A673 (cell line): ENCODE results near the gene ATP11C. TPM values are rescaled to one million over a fixed set of nuclear protein-coding genes. Genes with fewer than 3 reads are reported as not detected.

Source experiments
- BruUV-seq: library from RNA; stranded (reverse); fragments of 400-500 nt; replicated peaks from 2 replicates; lab custom pipeline; 2021; lab: Mats Ljungman, UMichigan
- CTCF ChIA-PET: fragments of 300-600 bp; sonication (Branson Sonifier 250); formaldehyde crosslinking; loops from one replicate; lab custom pipeline; 2022; ENCODE audit warnings: antibody characterized with exemption; lab: Charles Lee
- POLR2A ChIA-PET: fragments of 300-600 bp; sonication (Branson Sonifier 250); formaldehyde crosslinking; loops from one replicate; lab custom pipeline; 2022; ENCODE audit warnings: antibody characterized with exemption; ENCODE audit not compliant: low non-redundant PET; lab: Charles Lee
- DNase-seq: peaks from one replicate; pipeline ENCODE4 v3.0.0-alpha.2; 2015; ENCODE audit warnings: low spot score
- H3K27ac ChIP-seq: fragments of 200-600 bp; sonication (generic); 2 replicates; pipeline ENCODE4 v1.5.1; 2016; ENCODE audit warnings: mixed run types, low read depth, mild to moderate bottlenecking, mixed read lengths, antibody characterized with exemption, low read length; ENCODE audit not compliant: poor library complexity, severe bottlenecking
- H3K27me3 ChIP-seq: fragments of 200-600 bp; sonication (generic); replicated peaks from 2 replicates; pipeline ENCODE4 v1.6.1; 2017; ENCODE audit warnings: mixed run types, low read depth, mild to moderate bottlenecking, mixed read lengths, antibody characterized with exemption, low read length; ENCODE audit not compliant: insufficient read depth, poor library complexity
- H3K36me3 ChIP-seq: fragments of 200-600 bp; sonication (generic); 2 replicates; pipeline ENCODE4 v1.6.1; 2016; ENCODE audit warnings: mixed run types, mild to moderate bottlenecking, mixed read lengths, antibody characterized with exemption, low read length; ENCODE audit not compliant: insufficient read depth, poor library complexity, severe bottlenecking
- H3K4me1 ChIP-seq: fragments of 200-600 bp; sonication (generic); 2 replicates; pipeline ENCODE4 v1.6.1; 2017; ENCODE audit warnings: mixed run types, mild to moderate bottlenecking, mixed read lengths, antibody characterized with exemption, low read length; ENCODE audit not compliant: insufficient read depth, poor library complexity, severe bottlenecking
- H3K4me3 ChIP-seq: fragments of 200-600 bp; sonication (generic); 2 replicates; pipeline ENCODE4 v1.5.1; 2016; ENCODE audit warnings: low read depth, mixed run types, mild to moderate bottlenecking, mixed read lengths, low read length; ENCODE audit not compliant: poor library complexity, severe bottlenecking
- H3K9me3 ChIP-seq: fragments of 200-600 bp; sonication (generic); 2 replicates; pipeline ENCODE4 v1.6.1; 2016; ENCODE audit warnings: mixed run types, low read depth, mild to moderate bottlenecking, mixed read lengths, antibody characterized with exemption, low read length; ENCODE audit not compliant: poor library complexity, severe bottlenecking
- EZH2 ChIP-seq: fragments of 200-600 bp; sonication (generic); IDR thresholded peaks from 2 replicates; pipeline ENCODE4 v1.6.1; 2017; ENCODE audit warnings: borderline replicate concordance, low read depth, mild to moderate bottlenecking, mixed read lengths, antibody characterized with exemption, low read length; ENCODE audit not compliant: poor library complexity, severe bottlenecking
- intact Hi-C: fragments of 100-400 bp; cut with micrococcal nuclease; formaldehyde crosslinking; loops from one replicate; pipeline ENCODE4 v1.10.0; 2022; ENCODE audit not compliant: unreplicated experiment
- total RNA-seq: library from RNA; stranded (reverse); gene quantifications from 2 replicates; pipeline ENCODE4 v1.2.3, GENCODE V29; 2021
- TF ChIP-seq, protein P1 (sequence below): fragments of 300-800, 200-600 bp; sonication (generic); conservative IDR thresholded peaks from 2 replicates; pipeline ENCODE4 v1.5.1; 2017; ENCODE audit warnings: low read depth, mild to moderate bottlenecking, antibody characterized with exemption, low read length, moderate library complexity, mixed read lengths

Gene ATP11C
- total RNA-seq, 1 experiment from 2014 or later: 93.1 TPM

GRCh38 chrX:139702658-139703057, 230.2 kb downstream of the ATP11C start:
- Histone ChIP-seq H3K27me3 (no peaks in the 10 kb centered on the region), H3K4me3 (no peak overlapping the region), H3K36me3 (no peaks in the 10 kb centered on the region), H3K4me1 (no peaks in the 10 kb centered on the region), H3K27ac (no peak overlapping the region), H3K9me3 (no peaks in the 10 kb centered on the region)
- intact Hi-C loops: no loop called here
- ChIA-PET CTCF (no interaction called here), POLR2A (no interaction called here)
- no peak for DNase-seq
- TF ChIP-seq, protein P1, sequence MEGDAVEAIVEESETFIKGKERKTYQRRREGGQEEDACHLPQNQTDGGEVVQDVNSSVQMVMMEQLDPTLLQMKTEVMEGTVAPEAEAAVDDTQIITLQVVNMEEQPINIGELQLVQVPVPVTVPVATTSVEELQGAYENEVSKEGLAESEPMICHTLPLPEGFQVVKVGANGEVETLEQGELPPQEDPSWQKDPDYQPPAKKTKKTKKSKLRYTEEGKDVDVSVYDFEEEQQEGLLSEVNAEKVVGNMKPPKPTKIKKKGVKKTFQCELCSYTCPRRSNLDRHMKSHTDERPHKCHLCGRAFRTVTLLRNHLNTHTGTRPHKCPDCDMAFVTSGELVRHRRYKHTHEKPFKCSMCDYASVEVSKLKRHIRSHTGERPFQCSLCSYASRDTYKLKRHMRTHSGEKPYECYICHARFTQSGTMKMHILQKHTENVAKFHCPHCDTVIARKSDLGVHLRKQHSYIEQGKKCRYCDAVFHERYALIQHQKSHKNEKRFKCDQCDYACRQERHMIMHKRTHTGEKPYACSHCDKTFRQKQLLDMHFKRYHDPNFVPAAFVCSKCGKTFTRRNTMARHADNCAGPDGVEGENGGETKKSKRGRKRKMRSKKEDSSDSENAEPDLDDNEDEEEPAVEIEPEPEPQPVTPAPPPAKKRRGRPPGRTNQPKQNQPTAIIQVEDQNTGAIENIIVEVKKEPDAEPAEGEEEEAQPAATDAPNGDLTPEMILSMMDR: no peak
- no peak for TF ChIP-seq EZH2
- BruUV-seq: no TSS peak

GRCh38 chrX:139692908-139693307, 239.9 kb downstream of the ATP11C start:
- BruUV-seq: no TSS peak
- ChIA-PET CTCF (no interaction called here), POLR2A (no interaction called here)
- Histone ChIP-seq H3K27me3 (no peaks in the 10 kb centered on the region), H3K9me3 (no peaks in the 10 kb centered on the region), H3K4me3 (no peak overlapping the region), H3K27ac (no peak overlapping the region), H3K4me1 (no peaks in the 10 kb centered on the region), H3K36me3 (no peaks in the 10 kb centered on the region)
- no peak for TF ChIP-seq EZH2
- TF ChIP-seq, protein P1: no peak
- DNase-seq: no peak
- intact Hi-C loops: no loop called here

DNA sequence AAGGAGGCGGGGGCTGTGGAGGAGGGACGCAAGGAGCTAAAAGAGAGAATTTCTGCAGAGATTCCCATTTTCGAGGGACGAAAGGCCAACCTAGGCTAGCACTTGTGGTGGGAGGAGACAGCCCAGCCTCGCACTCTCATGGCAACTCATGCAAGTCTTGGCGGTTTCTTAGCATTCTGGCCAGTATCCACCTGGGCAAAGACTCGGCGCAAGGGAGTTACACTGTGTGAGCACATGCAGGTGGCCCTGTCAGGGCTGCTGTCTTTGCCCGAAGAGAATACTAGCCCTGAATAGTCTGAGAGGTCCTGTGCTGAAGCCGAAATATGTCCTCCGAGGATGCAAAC, 240.4 kb downstream of the ATP11C start:
- ChIA-PET CTCF (no interaction called here), POLR2A (no interaction called here)
- peak overlapping the region; percentile 31 for H3K4me3 ChIP-seq

More for the DNA sequence above, 240.4 kb downstream of the ATP11C start:
- intact Hi-C loops: no loop called here
- Histone ChIP-seq H3K27me3 (no peaks in the 10 kb centered on the region), H3K9me3 (no peaks in the 10 kb centered on the region), H3K36me3 (no peaks in the 10 kb centered on the region), H3K4me1 (no peaks in the 10 kb centered on the region), H3K27ac (no peak overlapping the region)
- BruUV-seq: no TSS peak
- TF ChIP-seq, protein P1: no peak
- TF ChIP-seq EZH2: no peak
- DNase-seq: no peak
